Activated naive CD4-positive, alpha-beta T cell (primary cell): Measurements from ENCODE around the gene PRSS57.

ENCODE experiments used
- DNase-seq, 4 experiments: peaks; one replicate each; lab custom pipeline; 2025; lab: John Stamatoyannopoulos, UW

The PRSS57 gene

DNA sequence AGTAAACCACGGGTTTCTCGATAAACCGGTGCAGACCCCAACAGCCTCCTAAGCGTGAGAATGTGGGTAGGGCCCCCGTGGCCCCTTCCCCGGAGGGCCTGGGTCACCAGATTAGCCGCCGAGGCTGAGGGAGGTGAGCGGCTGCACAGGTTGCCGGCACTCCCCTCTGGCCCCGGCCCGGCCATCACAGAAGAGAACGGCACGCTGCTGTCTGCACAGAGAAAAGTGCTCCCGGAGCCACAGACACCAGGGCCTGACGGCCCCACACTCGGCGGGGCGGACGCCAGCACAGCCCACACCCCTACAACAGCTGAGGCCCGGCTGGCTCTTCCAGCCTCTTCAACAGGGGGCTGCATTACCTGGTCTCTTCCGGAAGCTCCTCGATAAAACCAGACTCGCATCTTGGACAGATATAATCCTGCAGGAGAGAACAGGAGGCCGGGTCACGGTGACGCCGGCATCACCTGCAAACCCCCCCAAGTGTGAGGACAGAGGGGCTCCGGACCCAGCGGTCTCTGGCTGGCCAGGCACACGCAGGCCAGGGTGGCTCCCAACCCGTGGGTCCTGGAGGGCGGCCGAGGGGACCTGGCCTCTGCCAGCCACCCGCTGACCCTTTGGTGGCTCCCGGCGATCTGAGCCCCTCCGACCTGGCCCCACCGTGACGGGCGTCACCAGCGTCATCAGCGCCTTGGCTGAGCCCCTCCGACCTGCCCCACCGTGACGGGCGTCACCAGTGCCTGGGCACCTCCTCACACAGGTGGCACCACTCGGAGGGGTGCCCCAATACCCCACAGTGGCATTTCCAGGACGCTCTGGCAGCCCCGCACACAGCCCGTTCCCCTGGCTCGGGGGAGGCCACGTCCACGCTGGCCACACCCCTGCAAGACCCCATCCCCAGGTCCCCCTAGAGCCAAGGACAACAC is 42.5 kb downstream of the PRSS57 start:
- no peak for DNase-seq

DNA sequence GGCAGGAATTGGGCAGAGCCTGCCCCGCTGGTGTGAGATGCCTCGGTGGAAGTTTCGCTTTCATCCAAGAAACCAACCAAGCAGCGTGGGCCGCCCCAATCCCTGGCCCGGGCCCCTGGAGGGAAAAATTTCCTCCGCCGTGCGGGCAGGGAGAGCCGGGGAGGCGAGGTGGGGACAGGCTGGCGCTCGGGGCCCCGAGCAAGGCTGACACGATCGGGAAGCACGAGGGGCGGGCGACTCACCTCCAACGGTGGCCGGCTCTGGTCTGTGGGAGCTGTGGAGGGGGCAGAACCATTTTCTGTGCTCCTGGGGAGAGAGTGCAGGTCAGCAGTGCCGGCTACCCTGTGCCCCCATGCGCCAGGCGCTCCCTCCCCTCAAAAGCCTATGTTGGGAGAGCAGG is 43.3 kb downstream of the PRSS57 start:
- DNase-seq = no peak

DNA sequence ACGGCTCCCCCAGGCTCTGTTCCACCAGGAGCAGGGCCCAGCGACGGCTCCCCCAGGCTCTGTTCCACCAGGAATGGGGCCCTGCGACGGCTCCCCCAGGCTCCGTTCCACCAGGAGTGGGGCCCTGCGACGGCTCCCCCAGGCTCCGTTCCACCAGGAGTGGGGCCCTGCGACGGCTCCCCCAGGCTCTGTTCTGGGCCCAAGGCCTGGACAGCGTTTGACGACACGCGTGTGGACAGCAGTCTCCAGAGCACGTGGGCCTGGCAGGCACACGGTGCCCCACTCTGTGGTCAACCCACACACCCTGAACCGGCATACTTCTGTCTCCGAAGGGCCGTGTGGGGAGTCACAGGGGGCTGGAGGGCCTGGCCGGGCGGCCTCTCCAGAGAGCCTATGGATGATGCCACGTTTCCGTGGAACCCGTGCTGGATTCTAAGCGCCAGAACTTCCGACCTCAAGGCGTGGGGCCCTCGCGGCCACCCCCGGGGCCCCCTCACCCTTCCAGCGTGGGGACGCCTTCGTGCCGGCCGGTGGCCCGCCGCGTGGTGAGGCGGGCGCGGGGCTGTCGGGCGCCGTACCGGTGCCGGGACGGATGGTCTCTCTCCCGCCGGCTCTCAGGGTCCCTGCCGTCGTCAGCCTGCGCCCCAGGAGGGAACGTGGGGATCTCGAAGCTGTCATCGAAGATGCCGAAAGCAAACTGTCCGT is 44.0 kb downstream of the PRSS57 start:
- no peak for DNase-seq

DNA sequence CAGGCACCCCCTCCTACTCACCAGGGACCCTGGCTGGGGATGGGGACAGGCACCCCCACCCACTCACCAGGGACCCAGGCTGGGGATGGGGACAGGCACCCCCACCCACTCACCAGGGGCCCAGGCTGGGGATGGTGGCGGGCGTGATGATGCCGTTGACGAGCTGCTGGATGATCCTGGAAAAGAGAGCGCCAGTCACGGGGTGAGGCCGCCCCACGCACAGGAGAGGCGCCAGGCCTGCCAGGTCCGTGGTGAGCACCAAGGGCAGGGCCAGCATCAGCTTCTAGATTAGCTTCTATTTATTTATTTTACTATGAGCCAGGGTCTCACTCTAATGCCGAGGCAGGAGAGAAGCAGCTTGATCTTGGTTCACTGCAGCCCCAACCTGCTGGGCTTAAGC is 45.1 kb downstream of the PRSS57 start:
- DNase-seq = no peak

DNA sequence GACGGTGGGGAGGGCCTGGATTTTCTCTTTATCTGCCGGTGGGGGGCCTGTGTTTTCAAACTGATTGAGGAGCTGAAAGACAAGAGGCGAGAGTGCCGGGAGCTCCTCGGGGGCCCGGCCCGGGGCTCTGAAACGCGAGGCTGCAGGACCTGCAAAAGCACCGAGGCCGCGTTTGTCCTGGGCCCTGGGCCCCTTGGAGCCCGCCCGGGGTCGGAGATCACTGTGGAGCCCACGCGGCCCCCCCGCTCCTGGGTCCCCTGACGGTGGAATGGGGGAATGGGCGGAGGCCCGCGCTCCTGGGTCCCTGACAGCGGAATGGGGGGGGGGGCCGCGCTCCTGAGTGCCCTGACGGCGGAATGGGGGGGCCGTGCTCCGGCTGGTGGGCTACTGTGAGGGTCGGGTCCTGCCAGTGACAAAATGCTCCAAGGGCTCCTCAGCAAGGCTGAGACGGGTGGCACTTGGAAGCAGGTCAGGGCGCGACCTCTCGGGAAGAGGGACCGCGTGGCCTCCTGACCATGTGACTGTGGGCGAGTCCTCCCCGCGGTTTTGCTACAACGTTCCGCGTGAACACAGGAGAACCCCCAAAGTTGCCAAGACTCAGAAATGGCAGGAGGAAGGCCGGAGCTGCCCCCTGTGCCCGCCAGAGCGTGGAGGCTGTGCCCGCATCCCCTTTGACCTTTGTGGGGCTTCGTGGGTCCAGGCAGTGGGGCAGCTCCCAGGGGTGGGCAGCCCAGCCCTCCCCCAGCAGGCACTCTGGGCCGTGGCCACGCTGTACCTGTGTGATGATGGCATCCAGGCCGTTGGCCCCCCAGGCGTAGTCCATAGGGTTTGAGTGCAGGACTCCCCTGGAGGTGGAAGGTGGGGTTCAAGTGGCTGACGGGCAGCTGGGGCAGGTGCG is 46.1 kb downstream of the PRSS57 start:
- DNase-seq = no peak

DNA sequence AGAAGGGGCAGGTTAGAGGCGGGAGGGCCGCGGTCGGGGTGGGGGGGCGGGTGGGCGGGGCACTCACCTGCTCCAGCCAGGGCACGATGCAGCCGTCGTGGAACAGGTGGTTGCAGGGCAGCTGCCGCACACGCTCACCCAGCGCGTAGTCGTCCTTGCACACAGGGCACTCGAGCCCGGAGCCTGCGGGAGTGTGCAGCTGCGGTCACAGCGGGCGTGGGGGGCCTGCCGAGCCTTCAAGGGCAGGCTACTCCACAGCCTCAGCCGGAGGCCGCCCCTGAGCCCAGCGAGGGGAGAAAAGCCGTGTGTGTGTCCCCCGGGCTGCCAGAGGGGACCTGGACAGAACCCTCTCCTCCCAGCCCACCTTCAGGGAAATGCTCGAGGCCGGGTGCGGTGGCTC is 46.9 kb downstream of the PRSS57 start:
- DNase-seq = no peak

DNA sequence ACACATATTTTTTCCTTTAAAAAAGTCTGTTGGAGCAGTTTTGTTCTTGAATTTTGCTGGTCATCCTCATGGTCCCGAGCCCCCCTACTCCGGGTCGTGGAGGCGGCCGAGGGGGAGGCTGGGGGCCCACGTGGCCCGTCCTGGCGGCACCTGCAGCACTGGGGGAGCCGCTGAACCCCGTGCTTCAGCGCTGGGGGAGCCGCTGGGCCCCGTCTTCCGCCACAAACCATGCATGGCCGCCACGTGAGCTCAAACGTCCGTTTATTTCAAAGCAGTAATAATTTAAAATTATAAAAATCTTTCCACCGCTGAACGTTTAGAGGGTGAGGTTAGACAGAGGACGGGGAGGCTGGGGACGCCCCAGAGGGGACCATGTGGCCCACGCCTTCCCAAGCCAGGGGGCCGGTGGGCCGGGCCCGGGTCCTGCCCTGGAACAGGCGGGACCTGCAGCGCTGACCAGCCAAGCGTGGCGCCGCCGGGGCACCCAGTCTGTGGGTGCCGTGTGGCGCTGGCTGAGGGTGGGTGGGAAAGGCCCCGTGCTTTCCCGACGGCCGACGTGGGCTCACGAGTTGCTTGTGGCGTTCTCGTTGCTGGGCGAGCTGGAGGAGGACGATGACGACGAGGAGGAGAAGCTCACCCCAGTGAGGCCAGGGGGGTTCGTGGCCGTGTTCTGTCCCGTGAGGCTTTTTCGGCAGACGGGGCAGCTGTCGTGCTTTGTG is 47.5 kb downstream of the PRSS57 start:
- no peak for DNase-seq

DNA sequence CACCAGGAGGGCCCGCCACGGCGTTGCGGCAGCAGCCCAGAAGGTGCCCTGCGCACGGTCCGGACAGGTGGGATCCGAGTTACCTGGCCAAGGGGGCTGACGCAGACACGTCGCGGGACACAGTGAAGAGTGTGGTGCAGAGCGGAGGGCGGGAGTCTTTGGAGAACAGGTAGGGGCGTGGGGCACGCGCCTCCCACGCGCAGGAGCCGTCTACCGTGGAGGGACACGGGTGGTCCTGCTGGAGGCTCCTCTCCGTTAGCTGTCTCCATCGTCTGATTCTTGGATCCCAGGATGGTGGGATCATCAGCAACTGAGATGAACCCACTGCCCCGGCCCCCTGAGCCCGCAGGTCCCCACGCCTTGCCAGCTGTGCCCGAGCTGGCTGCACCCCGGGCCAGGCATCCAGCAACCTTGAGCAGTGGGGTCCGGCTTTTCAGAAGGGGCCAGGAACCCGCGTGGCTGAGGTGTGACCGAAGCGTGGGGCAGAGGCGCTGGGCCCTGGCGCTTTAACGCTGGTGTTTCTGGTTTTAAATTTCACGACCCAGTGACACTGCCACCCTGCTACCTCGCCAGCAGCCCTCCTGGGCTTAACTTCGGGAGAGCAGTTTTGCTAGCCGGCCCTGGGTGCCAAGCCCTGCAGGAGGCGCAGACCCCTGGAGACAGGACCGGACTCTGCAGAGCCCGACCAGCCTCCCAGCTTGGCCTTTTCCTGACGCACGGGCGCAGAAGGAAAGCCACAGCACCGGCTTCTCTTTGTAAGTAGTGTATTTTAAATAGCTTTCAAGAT is 48.3 kb downstream of the PRSS57 start:
- DNase-seq = no peak

DNA sequence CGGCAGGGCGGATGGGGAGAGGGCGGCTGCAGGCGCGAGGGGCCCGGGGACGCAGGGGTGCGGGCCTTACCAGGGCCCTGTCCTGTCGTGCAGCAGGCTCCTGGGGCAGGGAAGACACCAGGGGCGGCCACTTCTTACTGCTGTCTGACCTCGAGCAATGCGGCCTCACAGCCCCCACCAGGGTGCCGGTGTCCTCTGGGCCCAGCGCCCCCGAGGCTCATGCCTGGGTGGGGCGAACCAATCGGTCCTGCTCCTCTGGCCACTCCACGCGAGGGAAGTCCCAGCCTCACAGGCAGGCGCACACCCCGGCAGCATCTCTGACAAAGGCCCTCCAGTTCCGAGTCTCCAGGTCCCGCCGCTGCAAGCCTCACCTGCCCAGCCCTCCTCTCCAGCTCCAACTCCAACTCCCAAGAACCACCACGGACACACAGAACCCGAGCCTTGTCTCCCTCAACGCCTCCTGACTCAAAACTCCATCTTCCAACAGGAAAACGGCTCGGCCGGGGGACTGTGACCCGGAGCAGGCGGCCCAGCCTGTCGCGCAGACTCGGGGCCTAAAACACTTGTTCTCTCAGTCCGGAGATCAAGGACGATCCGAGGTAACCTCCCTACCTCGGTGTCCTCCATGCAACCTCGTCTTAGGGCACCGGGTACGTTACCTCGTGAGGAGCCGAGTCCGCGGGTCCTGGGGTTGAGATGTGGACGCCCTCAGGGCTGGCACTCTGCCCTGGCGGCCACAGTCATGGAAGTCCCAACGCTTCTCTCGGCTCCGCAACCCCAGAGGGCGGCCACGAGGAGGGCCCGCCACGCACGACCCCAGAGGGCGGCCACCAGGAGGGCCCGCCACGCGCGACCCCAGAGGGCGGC is 49.1 kb downstream of the PRSS57 start:
- DNase-seq = no peak

DNA sequence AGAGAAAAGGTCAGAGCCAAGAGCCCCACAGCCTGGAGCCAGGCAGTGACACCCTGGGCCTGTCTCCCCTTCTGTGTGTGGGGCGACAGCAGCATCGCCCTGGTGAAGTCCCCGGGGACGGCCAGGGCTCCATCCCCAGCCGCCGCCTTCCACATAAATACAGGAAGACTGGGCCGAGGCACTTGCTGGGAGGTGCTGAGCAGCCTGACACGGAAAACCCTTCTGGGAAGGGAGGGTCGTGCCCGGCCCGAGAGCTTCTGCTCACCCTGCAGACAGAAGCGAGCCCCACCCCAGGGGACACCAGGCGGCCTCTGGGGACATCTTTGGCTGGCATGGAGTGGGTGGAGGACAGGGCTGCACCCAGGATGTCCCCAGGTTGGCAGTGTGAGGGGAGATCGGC is 50.5 kb downstream of the PRSS57 start:
- DNase-seq = no peak

DNA sequence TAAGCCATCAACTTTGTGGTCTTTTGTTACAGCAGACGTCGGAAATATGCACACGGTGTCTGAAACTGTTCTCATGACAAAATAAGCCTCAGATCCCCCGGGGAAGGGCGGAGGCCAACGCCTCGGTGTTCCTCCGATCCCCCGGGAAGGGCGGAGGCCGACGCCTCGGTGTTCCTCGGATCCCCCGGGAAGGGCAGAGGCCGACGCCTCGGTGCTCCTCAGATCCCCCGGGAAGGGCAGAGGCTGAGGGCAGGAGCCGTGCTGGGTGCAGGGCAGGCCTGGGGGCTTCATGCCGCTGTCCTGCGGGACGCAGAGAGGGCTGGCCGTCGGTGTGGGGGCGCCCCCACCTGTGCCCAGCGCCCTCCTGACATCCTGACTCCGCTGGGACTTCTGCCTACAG is 50.9 kb downstream of the PRSS57 start:
- no peak for DNase-seq

DNA sequence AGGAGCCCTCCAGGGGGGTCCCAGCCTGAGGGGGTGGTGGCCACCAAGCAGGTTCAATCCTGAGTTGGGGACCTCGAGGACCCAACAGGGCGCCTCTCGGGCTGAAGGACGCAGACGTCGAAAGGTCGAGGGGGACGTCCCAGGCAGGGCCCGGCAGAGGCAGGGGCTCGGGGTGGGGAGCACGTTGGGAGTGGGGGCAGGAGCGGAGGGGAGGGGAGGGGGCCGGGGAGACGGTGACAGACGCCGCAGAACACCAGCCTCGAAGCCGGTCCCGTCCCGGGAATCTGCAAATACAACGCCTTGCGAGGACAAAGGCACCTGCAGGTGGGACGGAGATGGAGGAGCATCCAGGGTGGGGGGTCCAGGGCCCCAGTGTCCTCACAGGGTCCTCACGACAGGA is 51.5 kb downstream of the PRSS57 start:
- DNase-seq = no peak

DNA sequence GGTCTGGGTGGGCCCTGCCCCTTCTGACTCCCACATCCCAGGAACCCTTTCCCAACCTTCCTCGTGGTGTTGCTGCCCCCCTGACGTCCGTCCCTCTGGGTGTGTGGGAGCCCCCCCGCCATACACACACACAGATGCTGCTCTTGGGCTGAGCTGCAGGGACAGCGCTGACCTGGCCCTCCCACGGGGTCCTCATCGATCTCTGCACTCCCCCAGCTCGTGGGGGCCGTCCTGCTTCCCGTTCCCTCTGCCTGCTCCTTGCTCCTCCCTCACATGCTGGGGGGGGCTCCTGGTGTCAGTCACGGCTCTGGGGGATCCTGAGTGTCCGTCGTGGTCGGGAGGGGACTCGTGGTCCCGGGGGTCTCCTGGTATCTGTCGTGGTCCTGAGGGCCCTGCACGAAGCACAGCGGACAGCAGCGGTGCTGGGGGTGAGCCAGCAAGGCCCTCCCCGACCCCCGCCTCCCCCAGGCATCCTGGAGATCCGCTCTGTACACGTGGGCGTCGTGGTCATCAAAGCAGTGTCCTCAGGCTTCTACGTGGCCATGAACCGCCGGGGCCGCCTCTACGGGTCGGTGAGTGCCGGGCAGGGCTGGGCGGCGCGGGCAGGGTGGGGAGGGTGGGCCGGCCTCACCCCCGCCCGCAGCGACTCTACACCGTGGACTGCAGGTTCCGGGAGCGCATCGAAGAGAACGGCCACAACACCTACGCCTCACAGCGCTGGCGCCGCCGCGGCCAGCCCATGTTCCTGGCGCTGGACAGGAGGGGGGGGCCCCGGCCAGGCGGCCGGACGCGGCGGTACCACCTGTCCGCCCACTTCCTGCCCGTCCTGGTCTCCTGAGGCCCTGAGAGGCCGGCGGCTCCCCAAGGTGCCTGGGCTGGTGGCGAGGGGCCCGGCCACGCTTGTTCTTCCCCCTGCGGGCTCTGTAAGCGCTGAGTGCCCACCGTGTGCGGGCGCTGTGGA is 52.2 kb downstream of the PRSS57 start:
- DNase-seq = no peak

DNA sequence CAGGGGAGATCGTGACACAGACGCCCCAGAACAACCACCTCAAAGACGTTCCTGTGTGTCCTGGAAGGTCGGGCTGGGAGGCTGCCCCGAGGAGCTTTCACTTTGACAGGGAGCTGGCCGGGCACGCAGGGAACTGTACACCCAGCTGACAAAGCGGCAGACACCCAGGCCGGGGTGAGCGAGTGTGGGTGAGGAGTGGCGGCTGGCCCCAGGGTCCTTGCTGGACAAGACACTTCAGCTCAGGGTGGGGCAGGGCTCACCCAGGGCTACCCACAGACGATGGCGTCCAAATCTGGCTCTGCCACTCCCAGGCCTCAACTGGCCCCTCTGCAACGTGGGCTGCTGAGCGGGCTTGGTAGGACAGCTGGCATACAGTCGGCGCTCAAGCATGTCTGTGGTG is 53.5 kb downstream of the PRSS57 start:
- DNase-seq = no peak

DNA sequence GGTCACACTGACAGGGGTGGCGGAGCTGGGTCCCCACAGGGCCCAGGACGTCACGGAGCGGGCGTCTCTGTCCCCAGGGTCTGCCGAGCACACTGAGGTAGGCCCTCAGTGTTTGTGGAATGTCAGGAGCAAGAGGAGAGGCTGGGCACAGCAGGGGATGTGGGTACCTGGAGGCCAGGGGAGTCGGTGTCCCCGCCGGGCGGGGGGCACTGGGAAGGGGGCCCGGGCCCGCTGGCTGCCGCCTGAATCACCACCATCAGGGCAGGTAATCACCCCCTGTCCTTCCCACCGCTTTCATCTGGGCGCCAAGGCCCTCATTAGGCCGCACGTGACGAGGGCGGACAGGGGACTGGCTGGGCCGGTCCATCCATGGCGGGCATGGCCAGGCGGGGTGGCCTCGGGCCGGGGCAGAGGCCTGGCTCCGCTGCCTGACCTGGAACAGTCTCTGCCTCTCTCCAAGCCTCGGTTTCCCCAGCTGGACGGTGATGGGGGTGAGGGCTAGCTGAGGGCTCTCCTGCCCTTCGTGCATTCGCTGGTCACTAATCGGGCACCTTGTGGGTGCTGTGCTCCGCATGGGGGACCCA is 54.6 kb downstream of the PRSS57 start:
- no peak for DNase-seq

DNA sequence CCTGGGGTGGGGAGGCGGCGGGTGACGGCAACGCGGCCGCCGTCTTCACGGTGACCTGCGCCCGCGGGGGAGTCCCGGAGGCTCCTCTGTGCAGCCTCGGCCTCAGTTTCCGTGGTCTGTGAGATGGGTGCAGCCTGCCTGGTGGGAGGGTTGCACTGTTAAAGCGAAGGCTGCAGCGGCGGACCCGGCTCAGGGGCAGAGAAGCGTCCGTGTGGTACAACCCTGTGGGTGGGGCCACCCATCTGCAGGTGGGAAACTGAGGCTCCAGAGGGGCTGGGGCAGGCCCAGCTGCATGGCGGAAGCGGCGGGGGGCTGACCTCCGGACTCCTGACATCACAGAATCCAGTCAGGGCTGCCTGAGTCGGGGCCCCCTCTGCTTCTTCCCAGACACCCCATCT is 55.1 kb downstream of the PRSS57 start:
- DNase-seq = no peak

DNA sequence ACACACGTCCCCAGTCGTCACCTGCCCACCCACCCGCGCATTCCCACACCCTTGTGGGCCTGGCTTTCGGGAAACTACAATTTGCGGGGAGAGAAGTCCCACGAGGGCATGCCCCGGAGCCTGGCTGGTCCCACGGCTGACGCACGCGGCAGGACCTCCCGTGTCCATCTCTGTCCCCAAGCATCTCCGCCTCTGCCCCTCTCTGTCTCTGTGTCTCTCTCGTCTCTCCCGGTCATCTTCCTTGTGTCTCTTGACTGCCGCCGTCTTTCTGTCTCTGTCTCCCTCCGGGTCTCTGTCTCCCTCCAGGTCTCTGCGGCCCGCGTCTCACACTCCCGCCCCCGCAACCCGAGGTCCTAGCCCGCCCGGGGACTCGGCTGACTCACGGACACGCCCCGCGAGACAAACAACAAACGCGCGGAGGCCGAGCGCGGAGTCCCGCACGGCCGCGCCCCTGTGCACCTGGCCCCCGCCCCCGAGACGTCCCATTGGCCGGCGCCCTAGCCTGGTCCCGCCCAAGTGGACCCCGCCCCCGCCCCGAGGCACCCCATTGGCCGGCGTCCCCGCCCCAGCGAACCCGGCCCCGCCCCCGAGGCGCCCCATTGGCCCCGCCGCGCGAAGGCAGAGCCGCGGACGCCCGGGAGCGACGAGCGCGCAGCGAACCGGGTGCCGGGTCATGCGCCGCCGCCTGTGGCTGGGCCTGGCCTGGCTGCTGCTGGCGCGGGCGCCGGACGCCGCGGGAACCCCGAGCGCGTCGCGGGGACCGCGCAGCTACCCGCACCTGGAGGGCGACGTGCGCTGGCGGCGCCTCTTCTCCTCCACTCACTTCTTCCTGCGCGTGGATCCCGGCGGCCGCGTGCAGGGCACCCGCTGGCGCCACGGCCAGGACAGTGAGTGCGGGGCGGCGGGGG is 55.7 kb downstream of the PRSS57 start, which contains the start of gene FGF22:
Gene FGF22, plus strand, starts transcription at position 627 of the 908 bp plus-strand sequence. Its CDS starts 47 bp downstream, at position 674.
- DNase-seq = peak; percentile 85 to 99 (median 96)
